GM12872 (cell line): Measurements from ENCODE around the gene PLXDC1.

Experiments
- TF ChIP-seq, protein P1 (sequence below): IDR thresholded peaks from 3 replicates; pipeline ENCODE4 v1.5.1; 2011; ENCODE audit warnings: low read depth, mild to moderate bottlenecking, low read length, moderate library complexity; ENCODE audit not compliant: insufficient read depth

Gene PLXDC1

GRCh38 chr17:39116224-39116623, 35.2 kb downstream of the PLXDC1 start:
- TF ChIP-seq, protein P1, sequence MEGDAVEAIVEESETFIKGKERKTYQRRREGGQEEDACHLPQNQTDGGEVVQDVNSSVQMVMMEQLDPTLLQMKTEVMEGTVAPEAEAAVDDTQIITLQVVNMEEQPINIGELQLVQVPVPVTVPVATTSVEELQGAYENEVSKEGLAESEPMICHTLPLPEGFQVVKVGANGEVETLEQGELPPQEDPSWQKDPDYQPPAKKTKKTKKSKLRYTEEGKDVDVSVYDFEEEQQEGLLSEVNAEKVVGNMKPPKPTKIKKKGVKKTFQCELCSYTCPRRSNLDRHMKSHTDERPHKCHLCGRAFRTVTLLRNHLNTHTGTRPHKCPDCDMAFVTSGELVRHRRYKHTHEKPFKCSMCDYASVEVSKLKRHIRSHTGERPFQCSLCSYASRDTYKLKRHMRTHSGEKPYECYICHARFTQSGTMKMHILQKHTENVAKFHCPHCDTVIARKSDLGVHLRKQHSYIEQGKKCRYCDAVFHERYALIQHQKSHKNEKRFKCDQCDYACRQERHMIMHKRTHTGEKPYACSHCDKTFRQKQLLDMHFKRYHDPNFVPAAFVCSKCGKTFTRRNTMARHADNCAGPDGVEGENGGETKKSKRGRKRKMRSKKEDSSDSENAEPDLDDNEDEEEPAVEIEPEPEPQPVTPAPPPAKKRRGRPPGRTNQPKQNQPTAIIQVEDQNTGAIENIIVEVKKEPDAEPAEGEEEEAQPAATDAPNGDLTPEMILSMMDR = no peak

GRCh38 chr17:39115135-39115534, 36.3 kb downstream of the PLXDC1 start:
- TF ChIP-seq, protein P1 = no peak

DNA sequence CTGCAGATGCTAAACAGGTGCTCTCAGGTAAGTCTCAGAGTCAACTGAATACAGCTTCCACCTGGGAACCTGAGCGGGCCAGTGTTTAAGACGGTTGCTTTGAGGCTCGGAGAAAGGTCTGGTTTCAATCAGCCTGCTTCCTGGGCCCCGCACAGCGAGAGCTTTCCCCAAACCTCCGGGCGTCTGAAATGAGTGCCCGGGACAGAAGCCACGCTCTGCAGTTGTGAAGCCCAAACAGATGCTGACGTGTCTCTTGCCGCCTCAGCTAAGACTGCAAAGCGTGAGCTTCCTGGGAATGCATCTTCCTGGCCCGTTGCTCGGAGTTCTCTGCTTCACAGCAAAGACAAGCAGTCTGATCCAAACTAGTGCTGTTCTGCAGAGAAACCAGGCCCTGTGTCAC, 36.7 kb downstream of the PLXDC1 start:
- TF ChIP-seq, protein P1 = no peak

- TF ChIP-seq, protein P1 = no peak
These were observed 37.6 kb downstream of the PLXDC1 start for GRCh38 chr17:39113871-39114270.

DNA sequence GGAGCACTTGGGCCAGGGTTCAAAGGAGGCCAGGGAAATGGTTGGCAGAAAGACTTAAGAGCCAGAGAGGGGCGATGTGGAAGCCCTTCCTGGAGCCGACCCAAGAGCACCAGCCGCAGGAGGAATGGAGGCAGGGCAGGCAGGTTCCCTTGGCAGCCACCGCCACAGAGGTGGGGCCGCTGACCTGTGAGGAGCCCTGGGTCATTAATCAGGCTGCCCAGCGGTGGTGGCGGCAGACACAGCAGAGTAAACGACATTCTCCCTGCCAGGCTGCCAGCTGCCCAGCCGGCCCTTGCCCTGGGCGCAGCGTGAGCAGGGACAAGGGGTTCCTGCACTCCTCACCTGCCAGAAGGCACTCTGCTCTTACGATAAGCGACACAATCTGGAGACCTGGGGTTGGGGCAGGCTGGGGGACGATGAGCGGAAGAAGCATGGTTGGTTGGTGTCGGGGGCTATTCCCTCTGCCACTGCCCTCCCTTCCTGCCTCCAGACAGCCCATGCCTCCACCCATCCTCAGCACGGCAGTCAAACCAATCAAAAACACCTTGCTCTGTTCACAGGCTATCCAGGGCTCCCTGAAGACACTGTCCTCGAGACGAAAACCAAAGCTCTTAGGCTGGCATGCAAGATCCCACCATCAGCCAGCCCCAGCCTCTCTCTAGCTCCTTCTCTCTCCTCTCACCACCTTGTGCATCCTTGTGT, 40.9 kb downstream of the PLXDC1 start:
- TF ChIP-seq, protein P1 = no peak

DNA sequence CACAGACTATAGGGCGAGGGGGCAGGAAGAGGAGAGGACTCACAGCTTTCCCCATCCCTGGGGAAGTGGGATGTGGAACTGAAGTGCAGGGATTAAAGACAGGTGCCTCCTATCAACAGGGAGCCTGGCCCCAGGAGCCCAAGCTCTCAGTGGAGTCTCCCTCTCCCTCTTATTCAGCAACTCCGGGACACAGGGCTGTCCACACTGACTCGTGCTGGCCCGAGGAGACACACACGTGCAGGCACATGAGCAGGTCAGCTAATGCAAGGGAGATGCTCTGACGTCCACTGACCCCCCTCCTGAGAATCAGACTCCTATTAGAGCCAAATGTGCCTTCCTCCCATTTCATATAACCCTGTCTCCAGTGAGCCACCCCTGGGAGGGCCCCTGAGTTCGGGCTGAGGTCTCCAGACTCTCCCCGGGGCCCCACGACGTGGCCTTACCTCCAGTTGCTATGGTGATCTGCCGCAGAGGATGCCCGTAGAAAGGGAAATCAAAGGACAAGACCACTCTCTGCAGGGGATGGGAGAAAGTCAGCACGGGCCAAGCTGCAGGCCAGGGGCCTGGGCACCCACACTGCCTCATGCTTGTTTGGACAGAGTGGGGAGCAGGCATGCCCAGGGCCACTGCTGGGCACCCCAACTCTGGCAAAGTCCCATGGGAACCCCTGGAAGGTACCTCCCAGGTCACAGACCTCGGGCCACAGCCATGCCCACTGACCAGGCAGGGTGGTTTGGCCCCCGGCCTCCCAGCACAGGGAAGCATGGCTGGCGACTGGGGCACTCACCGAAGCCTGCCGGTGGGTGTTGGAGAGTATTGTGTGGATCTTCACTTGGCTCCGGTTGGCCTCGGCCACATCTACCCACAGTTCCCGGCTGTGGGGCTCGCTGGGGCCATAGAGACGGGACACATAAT, 42.7 kb downstream of the PLXDC1 start:
- TF ChIP-seq, protein P1 = no peak

DNA sequence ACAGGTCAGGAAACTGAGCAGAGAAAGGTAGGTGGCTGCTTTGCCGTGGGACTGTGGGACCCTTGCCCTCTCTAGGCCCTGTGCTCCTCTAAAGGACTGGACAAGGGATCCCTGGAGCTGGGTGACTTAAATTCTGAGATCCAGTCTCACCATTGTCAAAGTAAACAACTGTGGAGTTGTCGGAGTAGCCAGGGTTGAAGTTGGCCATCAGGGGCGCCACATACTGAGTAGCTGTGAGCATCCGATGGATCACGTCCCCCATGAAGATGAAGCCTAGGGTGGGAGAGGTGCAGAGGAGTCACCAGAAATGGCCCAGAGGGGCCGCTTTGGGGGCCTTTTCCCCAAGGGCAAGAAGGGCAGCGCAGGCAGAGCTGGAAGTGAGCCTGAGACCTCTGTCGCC, 43.5 kb downstream of the PLXDC1 start:
- TF ChIP-seq, protein P1 = no peak
